ENCODE data around the gene ZNF532.
"Not testable (repeated sequence)": the region's sequence is repeated elsewhere in the genome, so short reads cannot be mapped to it uniquely, and the experiment has no call there.

ZNF532 gene

DNA sequence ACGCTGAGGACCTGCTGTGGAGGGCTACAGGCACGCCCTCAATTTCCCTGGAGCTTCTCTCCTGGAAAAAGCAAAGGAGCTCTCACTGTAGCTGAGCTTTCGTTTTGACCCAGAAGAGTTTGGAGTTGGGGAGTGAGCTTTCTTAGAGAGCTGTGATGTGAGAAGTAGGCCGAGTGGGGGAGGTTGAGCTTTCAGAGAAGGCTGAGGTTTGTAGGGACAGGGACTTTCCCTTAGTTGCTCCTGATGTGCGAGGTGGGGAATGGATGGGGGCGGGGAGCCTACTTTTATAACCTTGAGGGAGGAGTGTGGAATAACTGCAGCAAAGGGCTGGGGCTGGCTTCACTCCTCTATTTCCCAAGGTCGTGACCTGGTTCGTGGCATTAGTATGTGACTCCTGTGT is 47.1 kb downstream of the ZNF532 start:
- Histone ChIP-seq H3K4me2 (ENCODE audit: insufficient read depth, low read length, poor library complexity, severe bottlenecking) (no peak overlapping the region), H4K8ac (ENCODE audit: low read depth, low read length) (no peak overlapping the region), H3K36me3 (replicated peaks in 1 of 2; ENCODE audit: control insufficient read depth in 2 of 2, insufficient read depth in 2 of 2, low read length in 2 of 2) (peaks cover under 1 to 90% of the 10 kb centered on the region in 2 donors), H2BK12ac (ENCODE audit: low read length) (no peak overlapping the region), H3K27ac (replicated peaks; ENCODE audit: low read length) (no peak overlapping the region), H3K9me3 (replicated peaks in 1 of 2; ENCODE audit: control insufficient read depth in 2 of 2, insufficient read depth in 1 of 2, low read depth in 1 of 2, low read length in 2 of 2) (peaks cover under 1 to 18% of the 10 kb centered on the region in 2 donors), H3K4ac (ENCODE audit: low read length) (no peak overlapping the region), H3K27me3 (ENCODE audit: control insufficient read depth in 3 of 3, insufficient read depth in 3 of 3, low read depth in 1 of 3, low read length in 3 of 3) (no peaks in the 10 kb centered on the region), H3K23ac (ENCODE audit: low read depth, low read length, poor library complexity) (no peak overlapping the region), H2BK15ac (ENCODE audit: low read length) (no peak overlapping the region), H2BK120ac (ENCODE audit: low read depth, low read length) (no peak overlapping the region), H3K4me1 (ENCODE audit: control insufficient read depth in 2 of 2, insufficient read depth in 1 of 2, low read depth in 1 of 2, low read length in 2 of 2) (peaks cover 18 to 28% of the 10 kb centered on the region in 2 donors), H3K14ac (ENCODE audit: low read length) (no peak overlapping the region), H3K4me3 (ENCODE audit: low read length in 2 of 2) (no peak overlapping the region), H2AK5ac (ENCODE audit: low read depth, low read length) (no peak overlapping the region), H3K79me1 (ENCODE audit: low read depth, low read length) (peaks cover 3% of the 10 kb centered on the region), H3K18ac (ENCODE audit: low read length) (no peak overlapping the region), H4K91ac (ENCODE audit: low read depth, low read length, poor library complexity) (no peak overlapping the region), H3K9ac (ENCODE audit: low read depth, low read length, poor library complexity) (no peak overlapping the region), H2AFZ (ENCODE audit: low read length) (no peak overlapping the region), H2BK5ac (ENCODE audit: low read length) (no peak overlapping the region)
- WGBS, 2 donors (ENCODE audit: extremely low coverage in 2 of 2, insufficient read length in 2 of 2, insufficient replicate concordance in 1 of 2): no CpG with 5 or more reads among the region's 8 CpGs
- no peak for DNase-seq (ENCODE audit: low spot score)

DNA sequence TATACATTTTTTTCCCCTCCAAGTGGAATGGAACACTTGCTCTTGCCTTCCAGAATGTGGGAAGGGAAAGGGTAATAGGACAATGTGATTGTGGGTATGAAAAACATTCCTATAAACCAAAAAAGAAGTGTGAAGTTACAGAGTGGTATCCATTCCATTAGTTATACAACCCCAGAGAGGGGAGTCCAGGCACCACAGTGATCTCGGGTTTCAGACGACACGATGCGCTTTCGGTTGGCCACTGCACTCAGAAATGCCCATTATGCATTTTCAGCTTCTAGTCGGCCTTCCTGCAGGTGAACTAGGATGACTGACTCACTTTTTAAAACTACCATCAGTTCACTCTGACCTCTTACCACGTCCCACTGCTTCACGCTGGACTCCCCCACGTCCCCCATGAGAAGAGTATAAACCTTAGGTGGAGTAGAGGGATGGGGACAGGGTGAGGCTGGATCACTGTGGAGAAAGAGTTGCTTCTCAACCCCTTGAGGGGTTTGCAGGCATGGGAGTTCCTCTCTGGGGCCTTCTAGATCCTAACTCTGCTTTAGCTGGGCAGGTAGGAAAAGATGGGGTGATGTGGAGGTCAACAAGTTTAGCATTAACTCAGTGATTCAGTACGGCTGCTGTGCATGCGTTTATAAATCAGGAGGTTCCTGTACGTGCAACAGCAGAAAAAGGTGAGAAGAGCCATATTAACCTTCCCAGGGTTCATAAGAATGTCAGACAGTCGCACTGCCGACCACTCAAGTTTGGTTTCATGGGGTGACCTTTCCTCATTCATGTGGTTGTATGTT is 50.5 kb downstream of the ZNF532 start:
- Histone ChIP-seq H3K4me3 (ENCODE audit: low read length in 2 of 2) (no peak overlapping the region), H4K8ac (ENCODE audit: low read depth, low read length) (no peak overlapping the region), H3K79me1 (ENCODE audit: low read depth, low read length) (peaks cover 5% of the 10 kb centered on the region), H3K14ac (ENCODE audit: low read length) (no peak overlapping the region), H2BK15ac (ENCODE audit: low read length) (no peak overlapping the region), H2AFZ (ENCODE audit: low read length) (no peak overlapping the region), H3K27me3 (ENCODE audit: control insufficient read depth in 3 of 3, insufficient read depth in 3 of 3, low read depth in 1 of 3, low read length in 3 of 3) (no peaks in the 10 kb centered on the region), H3K27ac (replicated peaks; ENCODE audit: low read length) (no peak overlapping the region), H2AK5ac (ENCODE audit: low read depth, low read length) (no peak overlapping the region), H3K9ac (ENCODE audit: low read depth, low read length, poor library complexity) (no peak overlapping the region), H2BK120ac (ENCODE audit: low read depth, low read length) (no peak overlapping the region), H3K18ac (ENCODE audit: low read length) (no peak overlapping the region), H4K91ac (ENCODE audit: low read depth, low read length, poor library complexity) (no peak overlapping the region), H3K23ac (ENCODE audit: low read depth, low read length, poor library complexity) (no peak overlapping the region), H2BK5ac (ENCODE audit: low read length) (no peak overlapping the region), H2BK12ac (ENCODE audit: low read length) (no peak overlapping the region), H3K4ac (ENCODE audit: low read length) (no peak overlapping the region), H3K36me3 (replicated peaks in 1 of 2; ENCODE audit: control insufficient read depth in 2 of 2, insufficient read depth in 2 of 2, low read length in 2 of 2) (peaks cover 25 to 93% of the 10 kb centered on the region in 2 donors), H3K9me3 (replicated peaks in 1 of 2; ENCODE audit: control insufficient read depth in 2 of 2, insufficient read depth in 1 of 2, low read depth in 1 of 2, low read length in 2 of 2) (peaks cover 2 to 22% of the 10 kb centered on the region in 2 donors), H3K4me2 (ENCODE audit: insufficient read depth, low read length, poor library complexity, severe bottlenecking) (no peak overlapping the region), H3K4me1 (ENCODE audit: control insufficient read depth in 2 of 2, insufficient read depth in 1 of 2, low read depth in 1 of 2, low read length in 2 of 2) (peaks cover 18 to 19% of the 10 kb centered on the region in 2 donors)
- WGBS, 2 donors (ENCODE audit: extremely low coverage in 2 of 2, insufficient read length in 2 of 2, insufficient replicate concordance in 1 of 2): no CpG with 5 or more reads among the region's 14 CpGs
- no peak for DNase-seq (ENCODE audit: low spot score)

DNA sequence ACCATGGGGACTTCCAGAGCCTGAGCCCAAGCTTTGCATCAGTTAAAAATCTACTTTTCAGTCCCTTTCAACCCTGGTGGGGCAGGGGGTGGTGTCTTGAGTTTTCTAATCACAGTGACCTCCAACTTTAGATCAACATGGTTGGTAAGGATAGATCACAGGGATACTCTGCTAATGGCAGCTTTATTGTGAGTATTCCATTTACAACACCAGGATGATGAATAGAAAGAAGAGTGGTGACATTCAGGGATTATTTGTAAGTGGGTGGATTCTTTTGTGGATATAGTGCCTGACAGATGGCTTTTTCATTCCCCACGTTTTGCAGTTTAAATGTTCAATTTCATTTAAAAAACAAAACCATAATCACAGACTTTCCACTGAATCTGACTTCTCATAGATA is 51.3 kb downstream of the ZNF532 start:
- no CpG with 5 or more reads among the region's 1 CpG for WGBS, 2 donors (ENCODE audit: extremely low coverage in 2 of 2, insufficient read length in 2 of 2, insufficient replicate concordance in 1 of 2)
- Histone ChIP-seq H3K36me3 (replicated peaks in 1 of 2; ENCODE audit: control insufficient read depth in 2 of 2, insufficient read depth in 2 of 2, low read length in 2 of 2) (peaks cover 25 to 93% of the 10 kb centered on the region in 2 donors), H3K4ac (ENCODE audit: low read length) (no peak overlapping the region), H2BK15ac (ENCODE audit: low read length) (no peak overlapping the region), H4K91ac (ENCODE audit: low read depth, low read length, poor library complexity) (no peak overlapping the region), H2BK5ac (ENCODE audit: low read length) (no peak overlapping the region), H2AFZ (ENCODE audit: low read length) (no peak overlapping the region), H2AK5ac (ENCODE audit: low read depth, low read length) (no peak overlapping the region), H3K14ac (ENCODE audit: low read length) (no peak overlapping the region), H3K4me1 (ENCODE audit: control insufficient read depth in 2 of 2, insufficient read depth in 1 of 2, low read depth in 1 of 2, low read length in 2 of 2) (peaks cover 18 to 20% of the 10 kb centered on the region in 2 donors), H3K4me3 (ENCODE audit: low read length in 2 of 2) (no peak overlapping the region), H3K27ac (replicated peaks; ENCODE audit: low read length) (no peak overlapping the region), H3K18ac (ENCODE audit: low read length) (no peak overlapping the region), H2BK12ac (ENCODE audit: low read length) (no peak overlapping the region), H4K8ac (ENCODE audit: low read depth, low read length) (no peak overlapping the region), H3K23ac (ENCODE audit: low read depth, low read length, poor library complexity) (no peak overlapping the region), H3K9ac (ENCODE audit: low read depth, low read length, poor library complexity) (no peak overlapping the region), H3K9me3 (replicated peaks in 1 of 2; ENCODE audit: control insufficient read depth in 2 of 2, insufficient read depth in 1 of 2, low read depth in 1 of 2, low read length in 2 of 2) (peaks cover 2 to 22% of the 10 kb centered on the region in 2 donors), H3K27me3 (ENCODE audit: control insufficient read depth in 3 of 3, insufficient read depth in 3 of 3, low read depth in 1 of 3, low read length in 3 of 3) (no peaks in the 10 kb centered on the region), H2BK120ac (ENCODE audit: low read depth, low read length) (no peak overlapping the region), H3K79me1 (ENCODE audit: low read depth, low read length) (peaks cover 7% of the 10 kb centered on the region), H3K4me2 (ENCODE audit: insufficient read depth, low read length, poor library complexity, severe bottlenecking) (no peak overlapping the region)
- no peak for DNase-seq (ENCODE audit: low spot score)

DNA sequence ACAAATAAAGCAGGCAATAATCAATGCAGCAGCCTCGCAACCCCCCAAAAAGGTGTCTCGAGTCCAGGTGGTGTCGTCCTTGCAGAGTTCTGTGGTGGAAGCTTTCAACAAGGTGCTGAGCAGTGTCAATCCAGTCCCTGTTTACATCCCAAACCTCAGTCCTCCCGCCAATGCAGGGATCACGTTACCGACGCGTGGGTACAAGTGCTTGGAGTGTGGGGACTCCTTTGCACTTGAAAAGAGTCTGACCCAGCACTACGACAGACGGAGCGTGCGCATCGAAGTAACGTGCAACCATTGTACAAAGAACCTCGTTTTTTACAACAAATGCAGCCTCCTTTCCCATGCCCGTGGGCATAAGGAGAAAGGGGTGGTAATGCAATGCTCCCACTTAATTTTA is 55.3 kb downstream of the ZNF532 start:
- H2BK5ac ChIP-seq (ENCODE audit: low read length); H4K8ac ChIP-seq (ENCODE audit: low read depth, low read length); DNase-seq (ENCODE audit: low spot score); H3K18ac ChIP-seq (ENCODE audit: low read length); H3K4ac ChIP-seq (ENCODE audit: low read length); H2BK15ac ChIP-seq (ENCODE audit: low read length); H3K9ac ChIP-seq (ENCODE audit: low read depth, low read length, poor library complexity); H3K23ac ChIP-seq (ENCODE audit: low read depth, low read length, poor library complexity); H2AK5ac ChIP-seq (ENCODE audit: low read depth, low read length); H3K14ac ChIP-seq (ENCODE audit: low read length); H2AFZ ChIP-seq (ENCODE audit: low read length); H3K4me2 ChIP-seq (ENCODE audit: insufficient read depth, low read length, poor library complexity, severe bottlenecking); H3K27ac ChIP-seq (replicated peaks; ENCODE audit: low read length); H2BK120ac ChIP-seq (ENCODE audit: low read depth, low read length); H2BK12ac ChIP-seq (ENCODE audit: low read length); H4K91ac ChIP-seq (ENCODE audit: low read depth, low read length, poor library complexity); H3K4me3 ChIP-seq (ENCODE audit: low read length in 2 of 2); H3K4me1 ChIP-seq (ENCODE audit: control insufficient read depth in 2 of 2, insufficient read depth in 1 of 2, low read depth in 1 of 2, low read length in 2 of 2); H3K27me3 ChIP-seq (ENCODE audit: control insufficient read depth in 3 of 3, insufficient read depth in 3 of 3, low read depth in 1 of 3, low read length in 3 of 3): not testable (repeated sequence)
- Histone ChIP-seq H3K79me1 (ENCODE audit: low read depth, low read length) (peaks cover 11% of the 10 kb centered on the region), H3K36me3 (replicated peaks in 1 of 2; ENCODE audit: control insufficient read depth in 2 of 2, insufficient read depth in 2 of 2, low read length in 2 of 2) (peaks cover 43 to 100% of the 10 kb centered on the region in 2 donors), H3K9me3 (replicated peaks in 1 of 2; ENCODE audit: control insufficient read depth in 2 of 2, insufficient read depth in 1 of 2, low read depth in 1 of 2, low read length in 2 of 2) (peaks cover 11 to 41% of the 10 kb centered on the region in 2 donors)
- WGBS, 2 donors (ENCODE audit: extremely low coverage in 2 of 2, insufficient read length in 2 of 2, insufficient replicate concordance in 1 of 2): no CpG with 5 or more reads among the region's 16 CpGs
